ENCODE results near the gene SENP3.

GRCh38 chr17:7572588-7573323, 11.0 kb downstream of the SENP3 start:
- TF ChIP-seq CTCF (IDR thresholded peaks at IDR 0.05) (no peak), EZH2 (IDR thresholded peaks at IDR 0.05) (no peak), EZH2phosphoT487 (IDR thresholded peaks at IDR 0.05) (no peak)

Measured in neural progenitor cell (in vitro differentiated cells).